H9 (cell line): ENCODE measurements around the gene MICOS13. TPM values are rescaled to one million over a fixed set of nuclear protein-coding genes. Genes with fewer than 3 reads are reported as not detected.

Source experiments
- DNase-seq: peaks from one replicate; pipeline ENCODE4 v3.0.0-alpha.2; 2017
- H2AFZ ChIP-seq: one replicate; pipeline ENCODE4 v1.6.1; 2013; ENCODE audit warnings: mild to moderate bottlenecking, low read length, control low read depth, moderate library complexity
- H2AK5ac ChIP-seq: 2 replicates; pipeline ENCODE4 v1.6.1; 2013; ENCODE audit warnings: low read length, control low read depth, mixed read lengths; ENCODE audit not compliant: insufficient read length
- H2BK120ac ChIP-seq: one replicate; pipeline ENCODE4 v1.6.1; 2013; ENCODE audit warnings: low read depth, mild to moderate bottlenecking, low read length, control low read depth, inconsistent platforms; ENCODE audit not compliant: poor library complexity, severe bottlenecking
- H2BK12ac ChIP-seq: 2 replicates; pipeline ENCODE4 v1.6.1; 2013; ENCODE audit warnings: low read length, control low read depth, mixed read lengths, low read depth; ENCODE audit not compliant: insufficient read length
- H2BK15ac ChIP-seq: 2 replicates; pipeline ENCODE4 v1.6.1; 2013; ENCODE audit warnings: low read depth, low read length, control low read depth
- H2BK20ac ChIP-seq: one replicate; pipeline ENCODE4 v1.6.1; 2013; ENCODE audit warnings: low read depth, mild to moderate bottlenecking, low read length, control low read depth, inconsistent platforms; ENCODE audit not compliant: poor library complexity, severe bottlenecking
- H2BK5ac ChIP-seq: 2 replicates; pipeline ENCODE4 v1.6.1; 2013; ENCODE audit warnings: low read length, control low read depth, mixed read lengths; ENCODE audit not compliant: insufficient read length
- H3K14ac ChIP-seq: 2 replicates; pipeline ENCODE4 v1.6.1; 2013; ENCODE audit warnings: low read length, control low read depth; ENCODE audit not compliant: insufficient read depth
- H3K18ac ChIP-seq: 2 replicates; pipeline ENCODE4 v1.6.1; 2013; ENCODE audit warnings: low read depth, mild to moderate bottlenecking, mixed read lengths, low read length, control low read depth; ENCODE audit not compliant: insufficient read length
- H3K23ac ChIP-seq: 2 replicates; pipeline ENCODE4 v1.6.1; 2013; ENCODE audit warnings: low read length, control low read depth, mixed read lengths, low read depth; ENCODE audit not compliant: insufficient read length
- H3K23me2 ChIP-seq: 2 replicates; pipeline ENCODE4 v1.6.1; 2013; ENCODE audit warnings: low read depth, mild to moderate bottlenecking, mixed read lengths, low read length, control low read depth; ENCODE audit not compliant: insufficient read length, poor library complexity, severe bottlenecking
- H3K27ac ChIP-seq: 2 replicates; pipeline ENCODE4 v1.5.1; 2013; ENCODE audit warnings: low read length, control low read depth, mixed read lengths, low read depth; ENCODE audit not compliant: insufficient read length
- H3K27me3 ChIP-seq: 2 replicates; pipeline ENCODE4 v1.6.1; 2013; ENCODE audit warnings: low read length, control low read depth, inconsistent platforms; ENCODE audit not compliant: insufficient read depth
- H3K4ac ChIP-seq: 2 replicates; pipeline ENCODE4 v1.6.1; 2013; ENCODE audit warnings: low read depth, mild to moderate bottlenecking, control low read depth, inconsistent platforms, low read length, moderate library complexity
- H3K4me1 ChIP-seq: 2 replicates; pipeline ENCODE4 v1.6.1; 2013; ENCODE audit warnings: low read length, control low read depth, inconsistent platforms; ENCODE audit not compliant: insufficient read depth
- H3K4me2 ChIP-seq: 2 replicates; pipeline ENCODE4 v1.6.1; 2013; ENCODE audit warnings: low read length, control low read depth, mixed read lengths; ENCODE audit not compliant: insufficient read length, insufficient read depth
- H3K56ac ChIP-seq: 2 replicates; pipeline ENCODE4 v1.6.1; 2013; ENCODE audit warnings: low read depth, mild to moderate bottlenecking, mixed read lengths, low read length, control low read depth; ENCODE audit not compliant: insufficient read length
- H3K79me1 ChIP-seq: 2 replicates; pipeline ENCODE4 v1.6.1; 2013; ENCODE audit warnings: low read depth, mild to moderate bottlenecking, moderate library complexity, low read length, control low read depth, inconsistent platforms; ENCODE audit not compliant: insufficient read depth, poor library complexity, severe bottlenecking
- H3K79me2 ChIP-seq: 2 replicates; pipeline ENCODE4 v1.6.1; 2013; ENCODE audit warnings: low read length, control low read depth, inconsistent platforms; ENCODE audit not compliant: insufficient read depth
- H3K9ac ChIP-seq: 2 replicates; pipeline ENCODE4 v1.6.1; 2013; ENCODE audit warnings: low read length, control low read depth, mixed read lengths; ENCODE audit not compliant: insufficient read length; ENCODE audit errors: extremely low read depth
- H3K9me3 ChIP-seq: one replicate; pipeline ENCODE4 v1.6.1; 2013; ENCODE audit warnings: low read depth, low read length, inconsistent platforms; ENCODE audit not compliant: control insufficient read depth
- H3T11ph ChIP-seq: one replicate; pipeline ENCODE4 v1.6.1; 2013; ENCODE audit warnings: mild to moderate bottlenecking, low read length, control low read depth, inconsistent platforms
- H4K20me1 ChIP-seq: one replicate; pipeline ENCODE4 v1.6.1; 2013; ENCODE audit not compliant: control insufficient read depth, insufficient read length, insufficient read depth
- H4K5ac ChIP-seq: 2 replicates; pipeline ENCODE4 v1.6.1; 2013; ENCODE audit warnings: low read depth, mild to moderate bottlenecking, mixed read lengths, low read length, control low read depth; ENCODE audit not compliant: insufficient read length
- H4K8ac ChIP-seq: replicated peaks from 2 replicates; pipeline ENCODE4 v1.6.1; 2013; ENCODE audit warnings: low read length, control low read depth, mixed read lengths, low read depth; ENCODE audit not compliant: insufficient read length
- H4K91ac ChIP-seq: 2 replicates; pipeline ENCODE4 v1.6.1; 2013; ENCODE audit warnings: low read depth, mild to moderate bottlenecking, moderate library complexity, mixed read lengths, low read length, control low read depth; ENCODE audit not compliant: insufficient read length
- H3K27ac Mint-ChIP-seq, 3 experiments: 2 replicates in 2 of 3; 3 replicates in 1 of 3; pipeline ENCODE4 v1.8.0; 2020 to 2021; ENCODE audit warnings: mixed read lengths in 3 of 3, mild to moderate bottlenecking in 1 of 3, moderate library complexity in 1 of 3
- H3K27me3 Mint-ChIP-seq: 2 replicates; pipeline ENCODE4 v1.8.0; 2021; ENCODE audit warnings: low read depth, mild to moderate bottlenecking, moderate library complexity, mixed read lengths
- H3K36me3 Mint-ChIP-seq, 3 experiments: 2 replicates in 2 of 3; 3 replicates in 1 of 3; pipeline ENCODE4 v1.8.0; 2020 to 2021; ENCODE audit warnings: low read depth in 3 of 3, mixed read lengths in 3 of 3; ENCODE audit not compliant: insufficient read depth in 1 of 3
- H3K4me1 Mint-ChIP-seq, 2 experiments: 2 replicates each; pipeline ENCODE4 v1.8.0; 2020; ENCODE audit warnings: mixed read lengths in 2 of 2
- H3K4me3 Mint-ChIP-seq, 2 experiments: 2 replicates in 1 of 2; 3 replicates in 1 of 2; pipeline ENCODE4 v1.8.0; 2020 to 2021; ENCODE audit warnings: mild to moderate bottlenecking in 2 of 2, mixed read lengths in 2 of 2, moderate library complexity in 1 of 2
- H3K9me3 Mint-ChIP-seq, 2 experiments: 2 replicates in 1 of 2; 3 replicates in 1 of 2; pipeline ENCODE4 v1.8.0; 2020; ENCODE audit warnings: mild to moderate bottlenecking in 2 of 2, mixed read lengths in 2 of 2, moderate library complexity in 1 of 2
- WGBS: extraction: QIAGEN DNeasy Blood & Tissue Kit; methylation state at CpG from one replicate; pipeline ENCODE4 v1.1.7; 2013; ENCODE audit warnings: missing lambda C conversion rate, low lambda C conversion rate, mixed read lengths; ENCODE audit not compliant: insufficient read length; ENCODE audit errors: extremely low coverage; 5-methylcytosine and 5-hydroxymethylcytosine counted together
- total RNA-seq: library from RNA; stranded (reverse); gene quantifications from 2 replicates; pipeline ENCODE4 v1.2.1, GENCODE V29; 2021
- TF ChIP-seq, protein P1 (sequence below): fragments of 200-600 bp; sonication (generic); conservative IDR thresholded peaks from 3 replicates; pipeline ENCODE4 v1.8.0; 2021; ENCODE audit warnings: antibody characterized with exemption, mild to moderate bottlenecking

Gene MICOS13
- total RNA-seq, 1 experiment from 2014 or later: 23.8 TPM

DNA sequence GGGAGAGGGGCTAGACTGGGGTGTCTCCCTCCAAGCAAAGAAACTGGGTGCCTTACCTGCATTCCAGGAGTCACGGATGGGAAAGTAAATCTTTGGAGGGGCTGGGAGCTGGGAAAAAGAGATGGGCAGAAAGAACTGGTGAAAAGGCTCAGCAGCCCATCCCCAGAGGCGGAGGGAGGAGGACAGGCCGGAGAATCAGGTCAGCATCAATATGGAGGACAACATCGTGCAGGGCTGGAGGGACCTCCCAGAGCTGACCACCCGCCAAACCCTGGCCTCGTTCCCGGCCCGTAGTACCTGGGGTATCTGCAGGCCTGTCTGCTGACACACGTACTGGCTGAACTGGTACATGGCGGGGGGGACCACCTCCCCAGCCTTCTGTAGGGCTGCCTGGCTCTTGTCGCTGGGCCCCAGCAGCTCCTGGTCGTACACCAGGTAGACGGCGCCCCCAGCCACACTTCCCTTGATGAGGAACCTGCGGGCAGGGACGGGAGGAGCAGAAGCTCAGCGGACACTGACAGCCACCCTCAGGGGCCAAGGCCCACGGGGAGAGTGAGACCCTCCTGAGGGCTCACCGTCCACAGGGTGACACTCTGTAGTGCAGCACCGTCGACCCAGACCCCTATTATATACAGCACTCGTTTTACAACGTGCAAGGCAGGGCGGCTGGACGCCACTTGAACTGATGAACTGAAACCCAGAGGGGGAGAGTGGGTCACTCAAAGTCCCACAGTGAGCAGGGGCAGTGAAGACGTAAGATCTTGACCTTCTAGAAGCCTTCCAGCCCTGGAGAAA, 830 bp downstream of the MICOS13 start:
- Mint-ChIP-seq H3K4me3 (peak overlapping the region; percentile 92 to 98), H3K27me3 (peaks cover 9% of the 10 kb centered on the region), H3K27ac (peak overlapping the region in 2 of 3 experiments; percentile 93 to 94; a peak in 5 of 7 replicates), H3K9me3 (peaks cover 0 to 2% of the 10 kb centered on the region in 2 experiments; a peak in 2 of 5 replicates), H3K36me3 (peaks cover 0 to 3% (median 0%) of the 10 kb centered on the region in 3 experiments; a peak in 1 of 7 replicates), H3K4me1 (peaks cover 22 to 30% of the 10 kb centered on the region in 2 experiments)
- Histone ChIP-seq H4K91ac (no peak overlapping the region), H2BK120ac (no peak overlapping the region), H2BK15ac (no peak overlapping the region), H3K18ac (no peak overlapping the region), H4K20me1 (no peaks in the 10 kb centered on the region), H3K14ac (no peak overlapping the region; the same call in 1 of the 2 replicates), H3T11ph (no peak overlapping the region), H3K23ac (no peak overlapping the region), H4K8ac (no peak overlapping the region), H3K23me2 (peaks cover 14% of the 10 kb centered on the region), H2BK5ac (no peak overlapping the region), H3K9me3 (no peaks in the 10 kb centered on the region), H3K4me1 (no peaks in the 10 kb centered on the region; the same call in 1 of the 2 replicates), H3K27me3 (no peaks in the 10 kb centered on the region), H2AFZ (no peak overlapping the region), H2BK20ac (no peak overlapping the region), H3K27ac (no peak overlapping the region), H4K5ac (no peak overlapping the region), H2BK12ac (no peak overlapping the region), H3K4ac (no peak overlapping the region), H3K4me2 (peak overlapping the region; percentile 69), H3K79me2 (no peaks in the 10 kb centered on the region), H3K79me1 (no peaks in the 10 kb centered on the region), H3K9ac (peak overlapping the region; percentile 50), H3K56ac (no peak overlapping the region), H2AK5ac (no peak overlapping the region)
- TF ChIP-seq, protein P1, sequence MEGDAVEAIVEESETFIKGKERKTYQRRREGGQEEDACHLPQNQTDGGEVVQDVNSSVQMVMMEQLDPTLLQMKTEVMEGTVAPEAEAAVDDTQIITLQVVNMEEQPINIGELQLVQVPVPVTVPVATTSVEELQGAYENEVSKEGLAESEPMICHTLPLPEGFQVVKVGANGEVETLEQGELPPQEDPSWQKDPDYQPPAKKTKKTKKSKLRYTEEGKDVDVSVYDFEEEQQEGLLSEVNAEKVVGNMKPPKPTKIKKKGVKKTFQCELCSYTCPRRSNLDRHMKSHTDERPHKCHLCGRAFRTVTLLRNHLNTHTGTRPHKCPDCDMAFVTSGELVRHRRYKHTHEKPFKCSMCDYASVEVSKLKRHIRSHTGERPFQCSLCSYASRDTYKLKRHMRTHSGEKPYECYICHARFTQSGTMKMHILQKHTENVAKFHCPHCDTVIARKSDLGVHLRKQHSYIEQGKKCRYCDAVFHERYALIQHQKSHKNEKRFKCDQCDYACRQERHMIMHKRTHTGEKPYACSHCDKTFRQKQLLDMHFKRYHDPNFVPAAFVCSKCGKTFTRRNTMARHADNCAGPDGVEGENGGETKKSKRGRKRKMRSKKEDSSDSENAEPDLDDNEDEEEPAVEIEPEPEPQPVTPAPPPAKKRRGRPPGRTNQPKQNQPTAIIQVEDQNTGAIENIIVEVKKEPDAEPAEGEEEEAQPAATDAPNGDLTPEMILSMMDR: no peak
- peak; percentile 38 for DNase-seq
- WGBS: no CpG with 5 or more reads among the region's 26 CpGs
